Fibroblast of skin of left quadriceps (primary cell): ENCODE data around the gene PSMB11.

ENCODE experiments used
- DNase-seq, 2 experiments: peaks; one replicate each; pipeline ENCODE4 v3.0.0-alpha.2; 2013; ENCODE audit warnings: low read depth in 2 of 2

PSMB11 gene

GRCh38 chr14:23043754-23044153 lies 1.7 kb downstream of the PSMB11 start:
- no peak for DNase-seq

- DNase-seq, result no peak
Measured at GRCh38 chr14:23044840-23045239, 2.8 kb downstream of the PSMB11 start.

GRCh38 chr14:23045419-23046357 lies 3.7 kb downstream of the PSMB11 start:
- DNase-seq, result no peak

- no peak for DNase-seq
Measured at GRCh38 chr14:23047034-23047634, 5.1 kb downstream of the PSMB11 start.

GRCh38 chr14:23047751-23048693 lies 6.0 kb downstream of the PSMB11 start:
- no peak for DNase-seq

GRCh38 chr14:23049011-23049410 lies 7.0 kb downstream of the PSMB11 start:
- no peak for DNase-seq

- no peak for DNase-seq
Measured at GRCh38 chr14:23051141-23052057, 9.4 kb downstream of the PSMB11 start.

- no peak for DNase-seq
Measured at GRCh38 chr14:23052182-23052623, 10.2 kb downstream of the PSMB11 start.

- no peak for DNase-seq
Measured at GRCh38 chr14:23052671-23053070, 10.7 kb downstream of the PSMB11 start.

GRCh38 chr14:23053426-23053825 lies 11.4 kb downstream of the PSMB11 start:
- DNase-seq, result no peak

GRCh38 chr14:23054000-23054811 lies 12.2 kb downstream of the PSMB11 start:
- no peak for DNase-seq

- DNase-seq, result no peak
Measured at GRCh38 chr14:23055147-23055550, 13.1 kb downstream of the PSMB11 start.

- DNase-seq, result no peak
Measured at GRCh38 chr14:23055621-23056144, 13.7 kb downstream of the PSMB11 start.

GRCh38 chr14:23056145-23056955 lies 14.3 kb downstream of the PSMB11 start:
- peak; percentile 15 to 30 for DNase-seq

- DNase-seq, result peak; percentile 32 to 35
Measured at GRCh38 chr14:23056956-23057756, 15.1 kb downstream of the PSMB11 start, which contains the start of gene CDH24. Gene CDH24 (minus strand): TSS chr14:23057520. CDS start chr14:23055733, 1,787 bp downstream.

- peak; percentile 46 to 61 for DNase-seq
Measured at GRCh38 chr14:23057757-23058653, 16.0 kb downstream of the PSMB11 start.
